ENCODE results near the gene PAX5.

Gene PAX5

GRCh38 chr9:36898431-36899020 is 135.5 kb downstream of the PAX5 start:
- no peak for DNase-seq

GRCh38 chr9:36897478-36897877 is 136.6 kb downstream of the PAX5 start:
- no peak for DNase-seq

- no peak for DNase-seq
Observed at GRCh38 chr9:36897019-36897418, 137.0 kb downstream of the PAX5 start.

DNA sequence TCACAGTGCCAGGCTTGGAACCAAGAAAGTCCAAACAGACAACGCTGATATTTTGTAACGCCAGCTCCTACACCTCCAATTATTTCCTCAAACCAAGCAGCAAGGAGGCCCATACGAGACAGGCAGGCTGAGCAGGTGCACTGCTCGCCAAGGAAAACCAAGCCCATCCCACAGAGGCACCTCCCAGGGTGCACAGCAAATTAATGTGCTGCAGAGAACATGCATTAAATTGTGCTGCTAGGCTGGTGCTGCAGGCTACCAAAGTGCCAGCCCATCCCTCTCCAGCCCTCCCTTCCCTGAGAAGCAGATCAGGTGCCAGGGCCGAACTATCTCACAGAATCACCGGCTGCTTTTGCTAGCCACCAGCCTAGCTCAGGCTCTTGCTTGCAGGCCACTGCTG is 137.8 kb downstream of the PAX5 start:
- no peak for DNase-seq

DNA sequence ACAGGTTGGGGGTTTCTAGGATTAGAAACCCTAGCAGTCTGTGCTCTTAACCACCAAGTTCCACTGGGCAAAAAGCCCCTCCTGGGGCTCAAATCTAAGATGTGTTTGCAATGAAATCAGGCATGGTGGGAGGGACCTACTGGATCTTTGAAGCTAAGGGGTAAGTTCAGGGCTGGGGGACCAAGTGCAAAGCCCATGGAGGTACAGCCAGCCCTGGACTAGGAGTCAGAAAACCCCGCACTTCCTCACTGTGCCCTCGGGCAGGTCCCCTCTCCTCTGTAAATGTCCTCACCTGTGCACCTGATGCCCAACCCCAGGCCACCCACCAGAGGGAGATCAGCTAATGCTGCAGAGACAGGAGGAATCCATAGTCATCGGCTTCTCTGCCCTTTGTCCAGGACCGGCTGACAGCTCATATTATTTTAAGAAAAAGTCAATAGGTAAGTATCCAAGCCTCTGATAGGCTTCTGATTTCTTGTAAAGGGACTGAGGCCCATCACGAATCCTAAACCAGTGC is 138.3 kb downstream of the PAX5 start:
- no peak for DNase-seq

GRCh38 chr9:36894695-36895310 is 139.3 kb downstream of the PAX5 start:
- no peak for DNase-seq

- no peak for DNase-seq
Observed at GRCh38 chr9:36893911-36894310, 140.2 kb downstream of the PAX5 start.

- no peak for DNase-seq
Observed at GRCh38 chr9:36893184-36893583, 140.9 kb downstream of the PAX5 start.

- no peak for DNase-seq
Observed at GRCh38 chr9:36892279-36892678, 141.8 kb downstream of the PAX5 start.

- DNase-seq: no peak
Observed at GRCh38 chr9:36891341-36891811, 142.7 kb downstream of the PAX5 start.

DNA sequence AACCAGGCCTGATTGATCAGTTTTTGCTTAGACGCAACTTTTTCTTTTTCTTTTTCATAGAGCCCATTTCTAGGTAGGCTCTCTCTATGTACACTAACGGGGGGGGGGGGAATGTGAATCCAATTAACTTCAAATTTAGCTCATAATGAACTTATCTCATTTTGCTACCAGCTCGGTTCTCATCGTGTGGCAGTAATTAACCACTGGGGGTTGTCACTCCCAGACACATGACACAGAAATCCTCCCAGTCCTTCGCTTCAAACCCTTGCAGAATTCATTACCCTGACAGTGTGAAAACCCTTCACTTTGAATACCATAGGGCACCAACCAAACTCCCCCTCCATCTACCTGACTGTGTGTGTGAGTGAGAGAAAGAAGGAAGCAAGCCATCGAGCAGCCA is 144.2 kb downstream of the PAX5 start:
- no peak for DNase-seq

DNA sequence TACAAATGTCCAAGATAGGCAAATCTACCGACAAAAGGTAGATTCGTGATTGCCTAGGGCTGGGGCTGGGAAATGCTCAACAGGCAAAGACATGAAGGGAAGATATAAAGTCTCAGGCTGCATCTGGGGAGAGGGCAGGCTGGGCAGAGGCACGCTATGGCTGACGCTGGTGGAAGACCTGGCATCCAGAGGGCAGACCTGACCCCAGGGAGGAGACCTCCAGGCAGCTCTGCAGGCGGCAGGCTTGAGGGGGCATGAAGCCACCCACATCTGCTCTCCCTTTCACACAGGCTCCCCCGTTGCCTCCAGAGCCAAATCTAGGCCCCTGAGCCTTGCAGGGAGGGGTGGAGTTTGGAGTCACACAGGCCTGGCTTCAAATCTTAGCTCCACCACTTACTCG is 145.5 kb downstream of the PAX5 start:
- DNase-seq: peak; percentile 8

DNA sequence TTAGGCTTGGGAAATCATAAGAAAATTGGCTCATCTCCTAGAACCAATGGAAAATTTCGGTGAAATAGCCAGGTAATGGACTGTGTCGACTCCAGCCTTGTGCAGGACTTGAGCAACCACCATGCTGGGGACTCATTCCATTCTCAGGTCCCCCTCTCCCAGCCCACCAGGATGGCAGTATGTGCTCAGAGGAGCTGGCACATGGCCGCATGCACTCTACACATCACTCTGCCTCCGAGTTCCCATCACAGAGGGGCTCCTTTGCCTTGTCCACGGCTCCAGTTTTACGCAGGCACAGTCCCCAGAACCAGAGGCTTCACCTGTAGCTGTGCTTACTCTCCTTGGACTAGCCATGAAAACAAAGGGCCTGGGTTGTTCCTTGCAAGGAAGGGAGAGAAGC is 149.3 kb downstream of the PAX5 start:
- DNase-seq: peak; percentile 3

- peak; percentile 10 for DNase-seq
Observed at GRCh38 chr9:36882594-36882993, 151.5 kb downstream of the PAX5 start.

GRCh38 chr9:36881743-36882441 is 152.2 kb downstream of the PAX5 start:
- DNase-seq: peak; percentile 11

DNA sequence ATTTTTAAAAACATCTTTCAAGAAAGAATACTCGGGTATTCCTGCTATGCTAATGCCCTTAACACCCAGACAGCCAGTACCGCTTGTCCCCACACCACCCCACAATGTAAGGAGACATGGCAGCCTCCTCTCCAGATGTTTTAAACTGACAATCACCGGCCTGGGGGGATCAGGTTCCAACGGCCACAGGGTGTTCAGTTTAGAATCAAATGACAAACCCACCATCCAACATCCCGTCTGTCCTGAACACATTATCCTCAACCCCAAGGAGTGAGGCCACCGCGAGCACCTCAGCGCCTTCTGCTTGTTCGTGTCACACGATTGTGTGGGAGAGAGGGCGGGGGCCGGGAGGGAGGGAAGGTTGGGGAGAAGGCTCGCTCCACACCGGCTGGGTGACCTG is 152.8 kb downstream of the PAX5 start:
- peak; percentile 3 for DNase-seq

GRCh38 chr9:36880075-36880474 is 154.0 kb downstream of the PAX5 start:
- DNase-seq: peak; percentile 7

- peak; percentile 6 for DNase-seq
Observed at GRCh38 chr9:36878986-36879982, 154.8 kb downstream of the PAX5 start.

DNA sequence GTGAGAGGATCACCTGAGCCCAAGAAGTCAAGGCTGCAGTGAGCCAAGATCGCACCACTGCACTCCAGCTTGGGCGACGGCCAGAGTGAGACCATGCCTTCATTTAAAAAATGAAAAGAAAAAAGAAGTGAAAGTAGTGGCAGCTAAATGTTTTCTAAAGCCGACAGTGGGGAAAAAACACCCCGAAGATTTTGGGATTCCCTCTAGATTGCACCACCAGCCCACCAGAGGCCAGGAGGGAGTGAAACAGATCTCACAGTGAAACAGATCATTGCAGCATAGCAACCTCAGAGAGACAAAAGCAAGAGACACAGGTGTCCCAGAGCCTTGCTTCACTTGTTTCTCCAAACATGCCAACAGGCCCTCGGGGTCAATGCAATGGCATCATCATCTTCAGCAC is 156.8 kb downstream of the PAX5 start:
- DNase-seq: peak; percentile 1

- peak; percentile 7 for DNase-seq
Observed at GRCh38 chr9:36876056-36876455, 158.0 kb downstream of the PAX5 start.

GRCh38 chr9:36874921-36875320 is 159.1 kb downstream of the PAX5 start:
- DNase-seq: peak; percentile 2

- DNase-seq: no peak
Observed at GRCh38 chr9:36874261-36874660, 159.8 kb downstream of the PAX5 start.
